Measurements from ENCODE around the gene ZNF474.

ZNF474 gene

GRCh38 chr5:122150215-122150614 lies 20.9 kb downstream of the ZNF474 start:
- no peak overlapping the region for H3K4me3 ChIP-seq
- peaks cover 0 to 5% (median 0%) of the 10 kb centered on the region in 10 experiments; a peak in 2 of 20 replicates for H3K4me1 ChIP-seq
- H3K36me3 ChIP-seq: no peaks in the 10 kb centered on the region
- no peak for TF ChIP-seq Cebpa-rat (IDR thresholded peaks at IDR 0.05)
- no peaks in the 10 kb centered on the region for H3K9me3 ChIP-seq (replicated peaks in 1 of 11)
- no peak overlapping the region for H3K9ac ChIP-seq
- no peak overlapping the region for H3K27ac ChIP-seq
- H3K4me2 ChIP-seq: no peak overlapping the region
- H3K27me3 ChIP-seq: no peaks in the 10 kb centered on the region
- no peaks in the 10 kb centered on the region for H4K20me1 ChIP-seq

GRCh38 chr5:122151640-122152039 lies 22.3 kb downstream of the ZNF474 start:
- H3K4me2 ChIP-seq: no peak overlapping the region
- H3K9me3 ChIP-seq (replicated peaks in 1 of 11): no peaks in the 10 kb centered on the region
- H3K4me3 ChIP-seq: no peak overlapping the region
- H4K20me1 ChIP-seq: no peaks in the 10 kb centered on the region
- no peak overlapping the region for H3K9ac ChIP-seq
- H3K27ac ChIP-seq: no peak overlapping the region
- no peaks in the 10 kb centered on the region for H3K27me3 ChIP-seq
- peaks cover 0 to 5% (median 0%) of the 10 kb centered on the region in 10 experiments; a peak in 2 of 20 replicates for H3K4me1 ChIP-seq
- TF ChIP-seq Cebpa-rat (IDR thresholded peaks at IDR 0.05): no peak
- no peaks in the 10 kb centered on the region for H3K36me3 ChIP-seq

GRCh38 chr5:122152266-122152900 lies 23.0 kb downstream of the ZNF474 start:
- Histone ChIP-seq H3K36me3 (no peaks in the 10 kb centered on the region), H3K27me3 (no peaks in the 10 kb centered on the region), H3K9me3 (replicated peaks in 1 of 11) (no peaks in the 10 kb centered on the region), H3K4me2 (no peak overlapping the region), H4K20me1 (no peaks in the 10 kb centered on the region), H3K4me1 (peaks cover 0 to 5% (median 0%) of the 10 kb centered on the region in 10 experiments; a peak in 2 of 20 replicates), H3K4me3 (no peak overlapping the region), H3K9ac (no peak overlapping the region), H3K27ac (no peak overlapping the region)
- no peak for TF ChIP-seq Cebpa-rat (IDR thresholded peaks at IDR 0.05)

- H3K9me3 ChIP-seq (replicated peaks in 1 of 11): no peaks in the 10 kb centered on the region
- no peak for TF ChIP-seq Cebpa-rat (IDR thresholded peaks at IDR 0.05)
- H4K20me1 ChIP-seq: no peaks in the 10 kb centered on the region
- H3K27ac ChIP-seq: no peak overlapping the region
- H3K27me3 ChIP-seq: no peaks in the 10 kb centered on the region
- no peak overlapping the region for H3K4me3 ChIP-seq
- no peak overlapping the region for H3K9ac ChIP-seq
- H3K4me2 ChIP-seq: no peak overlapping the region
- no peaks in the 10 kb centered on the region for H3K36me3 ChIP-seq
- peaks cover 0 to 5% (median 0%) of the 10 kb centered on the region in 10 experiments; a peak in 2 of 20 replicates for H3K4me1 ChIP-seq
Measured at GRCh38 chr5:122153230-122153629, 23.9 kb downstream of the ZNF474 start.

GRCh38 chr5:122153774-122154173 lies 24.4 kb downstream of the ZNF474 start:
- Histone ChIP-seq H3K9me3 (replicated peaks in 1 of 11) (no peaks in the 10 kb centered on the region), H3K4me1 (peaks cover 0 to 5% (median 0%) of the 10 kb centered on the region in 10 experiments; a peak in 2 of 20 replicates), H3K27ac (no peak overlapping the region), H3K9ac (no peak overlapping the region), H3K4me2 (peak overlapping the region in 1 of 11 experiments; percentile 20; a peak in 1 of 22 replicates), H4K20me1 (no peaks in the 10 kb centered on the region), H3K27me3 (no peaks in the 10 kb centered on the region), H3K36me3 (no peaks in the 10 kb centered on the region), H3K4me3 (no peak overlapping the region)
- TF ChIP-seq Cebpa-rat (IDR thresholded peaks at IDR 0.05): no peak

GRCh38 chr5:122154491-122154890 lies 25.1 kb downstream of the ZNF474 start:
- Histone ChIP-seq H3K4me2 (no peak overlapping the region), H3K9me3 (replicated peaks in 1 of 11) (no peaks in the 10 kb centered on the region), H3K4me1 (peaks cover 0 to 5% (median 0%) of the 10 kb centered on the region in 10 experiments; a peak in 2 of 20 replicates), H3K27ac (no peak overlapping the region), H4K20me1 (no peaks in the 10 kb centered on the region), H3K4me3 (no peak overlapping the region), H3K27me3 (no peaks in the 10 kb centered on the region), H3K36me3 (no peaks in the 10 kb centered on the region), H3K9ac (no peak overlapping the region)
- no peak for TF ChIP-seq Cebpa-rat (IDR thresholded peaks at IDR 0.05)

GRCh38 chr5:122154910-122155309 lies 25.6 kb downstream of the ZNF474 start:
- H4K20me1 ChIP-seq: no peaks in the 10 kb centered on the region
- H3K4me3 ChIP-seq: no peak overlapping the region
- TF ChIP-seq Cebpa-rat (IDR thresholded peaks at IDR 0.05): no peak
- peaks cover 0 to 5% (median 0%) of the 10 kb centered on the region in 10 experiments; a peak in 2 of 20 replicates for H3K4me1 ChIP-seq
- H3K4me2 ChIP-seq: no peak overlapping the region
- no peak overlapping the region for H3K27ac ChIP-seq
- no peaks in the 10 kb centered on the region for H3K36me3 ChIP-seq
- H3K9me3 ChIP-seq (replicated peaks in 1 of 11): no peaks in the 10 kb centered on the region
- H3K27me3 ChIP-seq: no peaks in the 10 kb centered on the region
- no peak overlapping the region for H3K9ac ChIP-seq

GRCh38 chr5:122155546-122155945 lies 26.2 kb downstream of the ZNF474 start:
- no peaks in the 10 kb centered on the region for H4K20me1 ChIP-seq
- H3K36me3 ChIP-seq: no peaks in the 10 kb centered on the region
- no peaks in the 10 kb centered on the region for H3K9me3 ChIP-seq (replicated peaks in 1 of 11)
- no peak overlapping the region for H3K4me3 ChIP-seq
- no peaks in the 10 kb centered on the region for H3K27me3 ChIP-seq
- no peak overlapping the region for H3K4me2 ChIP-seq
- peaks cover 0 to 5% (median 0%) of the 10 kb centered on the region in 10 experiments; a peak in 2 of 20 replicates for H3K4me1 ChIP-seq
- H3K27ac ChIP-seq: no peak overlapping the region
- no peak overlapping the region for H3K9ac ChIP-seq
- TF ChIP-seq Cebpa-rat (IDR thresholded peaks at IDR 0.05): no peak

GRCh38 chr5:122156724-122157325 lies 27.5 kb downstream of the ZNF474 start:
- H3K36me3 ChIP-seq: no peaks in the 10 kb centered on the region
- no peaks in the 10 kb centered on the region for H3K27me3 ChIP-seq
- H3K4me3 ChIP-seq: no peak overlapping the region
- no peak overlapping the region for H3K4me2 ChIP-seq
- peaks cover 0 to 5% (median 0%) of the 10 kb centered on the region in 10 experiments; a peak in 2 of 20 replicates for H3K4me1 ChIP-seq
- H3K9ac ChIP-seq: no peak overlapping the region
- no peaks in the 10 kb centered on the region for H3K9me3 ChIP-seq (replicated peaks in 1 of 11)
- no peaks in the 10 kb centered on the region for H4K20me1 ChIP-seq
- TF ChIP-seq Cebpa-rat (IDR thresholded peaks at IDR 0.05): no peak
- H3K27ac ChIP-seq: no peak overlapping the region

Measured in BLaER1 treated with 17β-estradiol and CSF1 and Interleukin-3, amounts not matched to agents 10 nM and 100 nM (cell line).